ENCODE results near the gene BEND3. TPM values are rescaled to one million over a fixed set of nuclear protein-coding genes. Genes with fewer than 3 reads are reported as not detected.

The BEND3 gene
- total and polyA plus RNA-seq, 2 of the 8 experiments (the other 6 are each of a cell fraction or from before 2014, with no cell fraction given) = 25.2 to 38.8 TPM

- Histone ChIP-seq H3K27me3 (replicated peaks in 1 of 4; ENCODE audit: control insufficient read depth in 3 of 4, extremely low read depth in 1 of 4, insufficient read depth in 3 of 4, low read length in 3 of 4) (no peaks in the 10 kb centered on the region), H3K4ac (replicated peaks; ENCODE audit: insufficient read length, low read depth, low read length) (no peak overlapping the region), H2BK120ac (replicated peaks; ENCODE audit: low read depth, low read length) (peak overlapping the region; percentile 72), H3K23me2 (ENCODE audit: low read depth, low read length) (no peaks in the 10 kb centered on the region), H4K8ac (ENCODE audit: extremely low read depth, insufficient read depth, low read length) (no peak overlapping the region), H2BK20ac (ENCODE audit: low read length) (peak overlapping the region; percentile 80; the same call in 1 of the 2 replicates), H2BK12ac (ENCODE audit: low read depth, low read length) (no peak overlapping the region), H3K9ac (replicated peaks in 1 of 4; ENCODE audit: extremely low read depth in 1 of 4, low read depth in 3 of 4, low read length in 3 of 4) (no peak overlapping the region), H3K4me3 (ENCODE audit: extremely low read depth in 1 of 4, insufficient read depth in 2 of 4, low read depth in 3 of 4, low read length in 4 of 4) (no peak overlapping the region), H3K27ac (ENCODE audit: low read depth, low read length) (no peak overlapping the region), H4K20me1 (replicated peaks in 1 of 2; ENCODE audit: control insufficient read depth in 1 of 2, insufficient read depth in 2 of 2, low read length in 2 of 2) (no peaks in the 10 kb centered on the region), H4K91ac (replicated peaks; ENCODE audit: insufficient read length, low read length) (no peak overlapping the region), H3K9me3 (ENCODE audit: insufficient read depth in 2 of 2, low read depth in 1 of 2, low read length in 1 of 2) (no peaks in the 10 kb centered on the region), H2AK5ac (ENCODE audit: low read depth, low read length) (no peak overlapping the region), H3K4me1 (replicated peaks in 1 of 4; ENCODE audit: control insufficient read depth in 3 of 4, insufficient read depth in 4 of 4, low read length in 3 of 4) (peaks cover 0 to 8% (median 2%) of the 10 kb centered on the region in 4 experiments; a peak in 6 of 7 replicates), H2BK15ac (ENCODE audit: low read length) (no peak overlapping the region), H2AFZ (ENCODE audit: low read length) (no peak overlapping the region), H3K18ac (ENCODE audit: extremely low read depth, low read length) (no peak overlapping the region; the same call in 1 of the 2 replicates), H2BK5ac (ENCODE audit: low read depth, low read length) (no peak overlapping the region), H3K23ac (ENCODE audit: insufficient read length) (no peak overlapping the region), H3K56ac (replicated peaks; ENCODE audit: insufficient read length, low read depth, low read length) (no peak overlapping the region), H3K79me2 (ENCODE audit: control insufficient read depth in 1 of 2, insufficient read depth in 2 of 2, low read length in 2 of 2) (no peaks in the 10 kb centered on the region), H3K14ac (ENCODE audit: insufficient read length) (no peak overlapping the region), H3K36me3 (ENCODE audit: control insufficient read depth in 2 of 4, insufficient read depth in 4 of 4, low read length in 3 of 4) (no peaks in the 10 kb centered on the region), H3K4me2 (ENCODE audit: insufficient read depth in 1 of 2, low read depth in 2 of 2, low read length in 2 of 2) (no peak overlapping the region), H4K5ac (ENCODE audit: insufficient read length, low read depth, low read length) (no peak overlapping the region), H3K79me1 (ENCODE audit: low read depth, low read length) (no peaks in the 10 kb centered on the region)
- DNase-seq (ENCODE audit: low read depth in 1 of 2, low spot score in 2 of 2) = no peak
- ChIA-PET POLR2A (ENCODE audit: partially characterized antibody) (interaction anchor here (0.7 to 4.4 kb wide), 3 partner anchors 16 to 17 kb away, joined by 3 to 26 read pairs (median 3); partner anchors contain the start of gene BEND3), CTCF (ENCODE audit: partially characterized antibody) (interaction anchor here (0.6 to 2.4 kb wide), 22 partner anchors 8 to 796 kb away, joined by 3 to 16 read pairs (median 3); partner anchors contain the start of gene BEND3)
- 70% methylated on average over 8 of the region's 8 CpGs; no CpG with 5 or more reads in 1 of the 2 experiments for WGBS, 2 experiments (ENCODE audit: extremely low coverage in 1 of 2, insufficient coverage in 1 of 2, insufficient read length in 1 of 2, insufficient replicate concordance in 2 of 2, low coverage in 1 of 2, low lambda C conversion rate in 2 of 2, missing lambda C conversion rate in 1 of 2)
- FAIRE-seq = no peak
- TF ChIP-seq SUZ12 (IDR thresholded peaks at IDR 0.05; ENCODE audit: low read length) (no peak), POLR2AphosphoS5 (IDR thresholded peaks at IDR 0.05; ENCODE audit: low read depth, low read length) (no peak), TBP (IDR thresholded peaks at IDR 0.05; ENCODE audit: low read depth, low read length) (no peak), TEAD4 (IDR thresholded peaks at IDR 0.05; ENCODE audit: low read depth, low read length) (no peak), POU5F1 (IDR thresholded peaks at IDR 0.05; ENCODE audit: low read depth, low read length) (no peak), SIN3A (conservative IDR thresholded peaks at IDR 0.05 in 1 of 2, IDR thresholded peaks at IDR 0.05 in 1 of 2; ENCODE audit: low read depth in 1 of 2, low read length in 2 of 2) (no peak), JUND (IDR thresholded peaks at IDR 0.05; ENCODE audit: low read length) (no peak), HDAC6 (IDR thresholded peaks at IDR 0.05; ENCODE audit: low read depth, low read length) (no peak), RAD21 (IDR thresholded peaks at IDR 0.05 in 1 of 2, conservative IDR thresholded peaks at IDR 0.05 in 1 of 2; ENCODE audit: low read depth in 2 of 2, low read length in 2 of 2) (peak; percentile 35 to 54; a peak in 3 of 4 replicates), EZH2 (IDR thresholded peaks at IDR 0.05; ENCODE audit: low read depth, low read length, severe bottlenecking) (no peak)
These were observed 17.1 kb upstream of the BEND3 start for GRCh38 chr6:107132330-107132954.
